Activated CD8-positive, alpha-beta memory T cell treated with anti-CD3 and anti-CD28 coated beads for 1 hour (primary cell): ENCODE measurements around the gene PPP1R12C.

Source experiments
- DNase-seq, 2 donors: peaks; one replicate each; pipeline ENCODE4 v3.0.0-alpha.2; 2020; ENCODE audit warnings: low read depth in 1 of 2; ENCODE audit errors: extremely low read depth in 1 of 2

The PPP1R12C gene

GRCh38 chr19:55091126-55091910 is 26.1 kb downstream of the PPP1R12C start:
- DNase-seq = no peak

GRCh38 chr19:55090564-55090963 is 26.9 kb downstream of the PPP1R12C start:
- no peak for DNase-seq

GRCh38 chr19:55089342-55089944 is 28.0 kb downstream of the PPP1R12C start:
- DNase-seq = no peak

DNA sequence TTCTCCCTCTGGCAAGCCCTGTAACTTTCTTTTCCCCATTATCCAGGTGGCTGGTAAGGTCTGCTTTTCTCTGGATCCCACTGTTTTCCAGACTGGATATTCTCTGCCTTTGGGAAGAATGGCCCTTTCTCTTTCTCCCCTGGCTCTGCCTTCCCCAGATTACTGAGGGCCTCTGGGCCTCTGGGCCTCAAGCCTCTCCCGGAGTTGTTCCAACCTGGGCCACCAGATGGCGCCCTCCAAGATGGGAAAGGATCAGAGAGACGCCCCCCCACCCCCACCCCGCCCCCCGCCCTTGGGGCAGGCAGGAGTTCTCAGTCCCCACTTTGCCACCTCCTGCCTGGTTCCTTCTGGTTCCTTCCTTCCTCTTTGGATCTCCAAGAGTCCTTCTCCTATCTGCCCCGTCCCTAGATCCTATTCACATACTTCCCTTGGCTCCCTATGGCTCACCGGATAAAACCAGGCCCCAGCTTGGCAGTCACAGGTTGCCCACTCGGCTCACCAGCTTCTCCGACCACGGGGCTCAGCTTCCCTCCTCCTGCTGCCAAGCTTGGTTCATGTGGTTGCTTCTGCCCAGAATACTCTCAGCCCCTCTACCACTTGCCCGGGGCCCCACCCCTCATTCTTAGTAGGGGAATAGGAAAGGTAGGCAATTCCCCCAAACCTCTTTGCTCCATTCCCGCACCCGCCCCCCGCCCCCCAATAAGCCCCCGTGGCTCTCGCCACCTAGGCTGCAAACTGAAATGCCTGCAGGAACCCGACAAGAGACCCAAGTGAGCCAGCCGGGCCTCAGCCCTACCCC is 28.7 kb downstream of the PPP1R12C start:
- peak; percentile 34 to 69 for DNase-seq

GRCh38 chr19:55088021-55088451 is 29.4 kb downstream of the PPP1R12C start:
- DNase-seq = no peak

DNA sequence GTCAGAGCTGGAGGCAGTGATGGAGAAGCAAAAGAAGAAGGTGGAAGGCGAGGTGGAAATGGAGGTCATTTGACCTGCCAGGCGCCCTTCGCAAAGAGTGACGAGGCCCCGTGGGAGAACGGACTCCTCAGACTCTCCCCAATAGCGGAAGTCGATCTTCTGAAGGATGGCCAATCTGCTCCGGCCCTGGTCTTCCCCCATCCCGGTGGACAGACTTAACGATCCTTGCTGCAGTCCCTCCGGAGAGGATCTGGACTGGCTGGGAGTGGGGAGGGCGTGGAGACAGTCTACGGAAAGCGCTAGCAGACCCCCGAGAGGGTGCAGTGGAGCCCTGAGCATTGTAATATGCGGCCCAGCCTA is 29.9 kb downstream of the PPP1R12C start:
- no peak for DNase-seq

GRCh38 chr19:55086730-55087541 is 30.5 kb downstream of the PPP1R12C start:
- peak in 1 of 2 donors; percentile 31 for DNase-seq

GRCh38 chr19:55085923-55086715 is 31.3 kb downstream of the PPP1R12C start:
- DNase-seq = no peak

GRCh38 chr19:55084416-55084815 is 33.0 kb downstream of the PPP1R12C start:
- DNase-seq = no peak

GRCh38 chr19:55083004-55083850 is 34.2 kb downstream of the PPP1R12C start:
- DNase-seq = no peak

GRCh38 chr19:55082020-55082851 is 35.2 kb downstream of the PPP1R12C start:
- peak in 1 of 2 donors; percentile 15 for DNase-seq

- DNase-seq = no peak
Observed at GRCh38 chr19:55081770-55082019, 35.7 kb downstream of the PPP1R12C start.

GRCh38 chr19:55080968-55081769 is 36.3 kb downstream of the PPP1R12C start:
- DNase-seq = peak; percentile 57 to 79

- peak in 1 of 2 donors; percentile 33 for DNase-seq
Observed at GRCh38 chr19:55080121-55080967, 37.1 kb downstream of the PPP1R12C start.

DNA sequence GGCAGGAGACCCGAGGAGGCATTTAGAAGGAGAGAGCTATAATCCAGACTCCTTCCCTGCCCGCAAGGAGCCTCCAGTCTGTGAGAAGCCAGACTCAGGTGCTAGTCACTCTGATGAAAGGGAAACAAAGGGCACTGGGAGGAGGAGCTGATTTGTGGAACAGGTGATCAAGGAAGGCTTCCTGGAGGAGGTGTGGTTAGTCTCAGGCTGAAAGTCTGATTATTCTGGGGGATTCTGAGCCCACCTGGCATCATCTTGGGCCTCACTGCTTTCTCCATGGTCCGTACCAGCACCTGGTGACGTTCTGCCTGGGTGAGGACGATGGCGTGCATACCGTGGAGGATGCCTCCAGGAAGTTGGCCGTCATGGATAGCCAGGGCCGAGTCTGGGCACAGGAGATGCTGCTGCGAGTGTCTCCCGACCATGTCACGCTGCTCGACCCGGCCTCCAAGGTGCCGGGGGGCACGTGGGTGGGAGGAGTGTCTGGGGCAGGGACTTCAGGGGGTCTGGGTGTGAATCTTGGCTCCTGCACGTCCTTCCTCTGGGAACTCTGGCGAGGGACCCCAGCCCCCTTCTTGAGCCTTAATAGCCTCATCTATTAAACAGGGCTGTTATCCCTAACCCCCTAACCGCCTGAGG is 37.9 kb downstream of the PPP1R12C start:
- DNase-seq = no peak

GRCh38 chr19:55078996-55079395 is 38.4 kb downstream of the PPP1R12C start:
- no peak for DNase-seq
